HAP-1 (cell line): ENCODE results near the gene SLC37A4.
A peak's percentile ranks its signal among the peaks of the same experiment; 100 is the strongest.
"Not testable (repeated sequence)": the region's sequence is repeated elsewhere in the genome, so short reads cannot be mapped to it uniquely, and the experiment has no call there.

ENCODE experiments used
- DNase-seq, 2 experiments: peaks; one replicate each; pipeline ENCODE4 v3.0.0-alpha.2; 2016 to 2020; ENCODE audit warnings: low spot score in 2 of 2
- H3K27me3 ChIP-seq: fragments of 250-450 bp; sonication (Bioruptor Pico); 2 replicates; pipeline ENCODE4 v1.5.1; 2020; ENCODE audit warnings: low read depth, mild to moderate bottlenecking, moderate library complexity
- H3K36me3 ChIP-seq: fragments of 250-450 bp; sonication (Bioruptor Pico); replicated peaks from 2 replicates; pipeline ENCODE4 v1.5.1; 2020; ENCODE audit warnings: mild to moderate bottlenecking
- H3K4me1 ChIP-seq: fragments of 250-450 bp; sonication (Bioruptor Pico); 2 replicates; pipeline ENCODE4 v1.5.1; 2020; ENCODE audit warnings: mild to moderate bottlenecking
- H3K4me3 ChIP-seq: fragments of 250-450 bp; sonication (Bioruptor Pico); 2 replicates; pipeline ENCODE4 v1.5.1; 2020; ENCODE audit warnings: mild to moderate bottlenecking, moderate library complexity
- H3K9me3 ChIP-seq: fragments of 250-450 bp; sonication (Bioruptor Pico); 2 replicates; pipeline ENCODE4 v1.5.1; 2020; ENCODE audit warnings: mild to moderate bottlenecking, moderate library complexity
- in situ Hi-C: fragments of 300-500 bp; cut with MboI; formaldehyde crosslinking; loops from 3 replicates; pipeline ENCODE4 v1.14.3; 2020; ENCODE audit warnings: low sequenced_read_pairs, inconsistent platforms, mixed read lengths

SLC37A4 gene

GRCh38 chr11:118996926-118997626 is 33.6 kb downstream of the SLC37A4 start:
- Histone ChIP-seq H3K4me3 (peak overlapping the region; percentile 89), H3K27me3 (no peaks in the 10 kb centered on the region), H3K36me3 (peaks cover 40% of the 10 kb centered on the region), H3K4me1 (peaks cover 19% of the 10 kb centered on the region), H3K9me3 (0 out of 2 replicates have a peak, but pooled peaks cover 3% of the 10 kb centered on the region)
- in situ Hi-C loops = no loop called here
- DNase-seq = peak; percentile 32 to 43

- H3K27me3 ChIP-seq, DNase-seq, H3K4me3 ChIP-seq, H3K9me3 ChIP-seq, in situ Hi-C loops, H3K4me1 ChIP-seq: not testable (repeated sequence)
- H3K36me3 ChIP-seq = peaks cover 11% of the 10 kb centered on the region; the same call in 1 of the 2 replicates
Observed at GRCh38 chr11:118991486-118992038, 39.1 kb downstream of the SLC37A4 start.

DNA sequence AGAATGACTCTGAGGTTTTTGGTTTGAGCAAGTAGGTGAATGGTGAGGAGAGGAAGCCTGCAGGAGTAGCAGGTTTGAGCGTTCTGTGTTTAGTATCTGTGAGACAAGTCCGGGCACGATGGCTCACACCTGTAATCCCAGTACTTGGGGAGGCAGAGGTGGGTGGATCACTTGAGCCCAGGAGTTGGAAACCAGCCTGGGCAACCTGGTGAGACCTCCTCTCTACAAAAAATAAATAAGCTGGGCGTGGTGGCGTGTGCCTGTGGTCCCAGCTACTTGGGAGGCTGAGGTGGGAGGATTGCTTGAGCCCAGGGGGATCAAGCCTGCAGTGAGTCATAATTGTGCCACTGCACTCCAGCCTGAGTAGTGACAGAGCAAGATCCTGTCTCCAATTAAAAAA is 42.4 kb downstream of the SLC37A4 start:
- Histone ChIP-seq H3K4me1 (no peaks in the 10 kb centered on the region), H3K27me3 (no peaks in the 10 kb centered on the region), H3K36me3 (no peaks in the 10 kb centered on the region; the same call in 1 of the 2 replicates), H3K4me3 (no peak overlapping the region), H3K9me3 (0 out of 2 replicates have a peak, but pooled peaks cover 3% of the 10 kb centered on the region)
- no peak for DNase-seq
- in situ Hi-C loops = no loop called here

DNA sequence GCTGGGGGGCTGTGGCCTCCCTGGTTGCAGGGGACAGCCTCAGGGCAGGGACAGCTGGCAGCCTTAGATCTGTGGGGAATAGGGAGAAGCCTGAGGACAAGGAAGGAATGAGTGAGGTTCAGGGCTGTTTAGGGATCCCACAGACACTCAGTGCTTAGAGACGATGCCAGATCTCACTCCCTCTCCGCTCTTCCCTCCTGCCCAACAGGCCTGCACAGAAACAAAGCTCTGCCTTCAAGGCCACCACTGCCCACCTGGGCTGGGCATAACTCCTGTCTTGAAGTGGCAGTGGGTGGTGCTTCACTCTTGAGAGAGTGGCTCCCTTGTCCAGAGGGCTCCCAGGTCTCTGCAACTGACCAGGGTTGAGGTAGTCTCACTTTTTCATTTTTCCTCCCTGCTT is 45.9 kb downstream of the SLC37A4 start:
- Histone ChIP-seq H3K27me3 (no peaks in the 10 kb centered on the region), H3K4me3 (no peak overlapping the region), H3K9me3 (no peaks in the 10 kb centered on the region), H3K4me1 (no peaks in the 10 kb centered on the region), H3K36me3 (no peaks in the 10 kb centered on the region)
- in situ Hi-C loops = no loop called here
- DNase-seq = no peak

DNA sequence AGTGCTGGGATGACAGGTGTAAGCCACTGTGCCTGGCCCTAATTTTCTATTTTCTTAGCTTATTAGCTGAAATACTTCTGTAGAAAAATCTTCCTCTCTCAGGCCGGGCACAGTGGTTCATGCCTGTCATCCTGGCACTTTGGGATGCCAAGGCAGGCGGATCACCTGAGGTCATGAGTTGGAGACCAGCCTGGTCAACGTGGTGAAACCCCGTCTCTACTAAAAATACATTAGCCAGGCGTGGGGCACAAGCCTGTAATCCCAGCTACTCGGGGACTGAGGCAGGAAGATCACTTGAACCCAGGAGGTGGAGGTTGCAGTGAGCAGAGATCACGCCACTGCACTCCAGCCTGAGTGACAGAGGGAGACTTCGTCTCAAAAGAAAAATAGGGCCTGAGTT is 46.3 kb downstream of the SLC37A4 start:
- H3K4me3 ChIP-seq, H3K27me3 ChIP-seq, H3K9me3 ChIP-seq, H3K36me3 ChIP-seq, H3K4me1 ChIP-seq, DNase-seq, in situ Hi-C loops: not testable (repeated sequence)

DNA sequence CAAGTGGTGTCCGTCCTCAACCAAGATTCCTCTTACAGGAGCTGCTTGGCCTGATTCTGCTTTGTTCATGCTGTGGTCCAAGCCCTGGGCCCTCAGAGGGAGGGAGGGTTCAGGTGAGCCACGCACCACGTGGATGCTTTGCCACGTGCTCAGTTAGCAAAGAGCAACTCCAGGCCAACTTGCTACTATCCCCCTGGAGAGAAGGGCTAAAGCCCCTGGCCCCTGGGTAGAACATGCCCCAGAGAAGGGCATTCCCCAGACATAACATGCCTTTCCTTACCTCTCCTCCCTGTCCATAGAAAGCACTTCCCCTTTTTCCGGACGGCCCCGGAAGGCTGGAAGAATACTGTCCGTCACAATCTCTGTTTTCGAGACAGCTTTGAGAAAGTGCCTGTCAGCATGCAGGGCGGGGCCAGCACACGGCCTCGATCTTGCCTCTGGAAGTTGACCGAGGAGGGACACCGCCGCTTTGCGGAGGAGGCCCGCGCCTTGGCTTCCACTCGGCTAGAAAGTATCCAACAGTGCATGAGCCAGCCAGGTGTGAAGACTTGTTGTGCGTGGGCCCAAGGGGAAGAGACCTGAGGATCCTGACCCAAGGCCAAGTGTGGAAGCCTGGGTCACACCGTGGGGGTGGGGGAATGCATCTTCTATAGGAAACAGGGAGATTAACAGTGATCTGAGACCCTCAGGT is 50.3 kb downstream of the SLC37A4 start:
- Histone ChIP-seq H3K36me3 (no peaks in the 10 kb centered on the region), H3K27me3 (no peaks in the 10 kb centered on the region), H3K4me3 (no peak overlapping the region), H3K9me3 (no peaks in the 10 kb centered on the region), H3K4me1 (no peaks in the 10 kb centered on the region)
- in situ Hi-C loops = no loop called here
- DNase-seq = peak in 1 of 2 experiments; percentile 18

- DNase-seq = no peak
- no peak overlapping the region for H3K4me3 ChIP-seq
- H3K4me1 ChIP-seq = no peaks in the 10 kb centered on the region
- H3K36me3 ChIP-seq = no peaks in the 10 kb centered on the region
- H3K9me3 ChIP-seq = no peaks in the 10 kb centered on the region
- no peaks in the 10 kb centered on the region for H3K27me3 ChIP-seq
- in situ Hi-C loops = no loop called here
Observed at GRCh38 chr11:118979434-118979833, 51.2 kb downstream of the SLC37A4 start.

DNA sequence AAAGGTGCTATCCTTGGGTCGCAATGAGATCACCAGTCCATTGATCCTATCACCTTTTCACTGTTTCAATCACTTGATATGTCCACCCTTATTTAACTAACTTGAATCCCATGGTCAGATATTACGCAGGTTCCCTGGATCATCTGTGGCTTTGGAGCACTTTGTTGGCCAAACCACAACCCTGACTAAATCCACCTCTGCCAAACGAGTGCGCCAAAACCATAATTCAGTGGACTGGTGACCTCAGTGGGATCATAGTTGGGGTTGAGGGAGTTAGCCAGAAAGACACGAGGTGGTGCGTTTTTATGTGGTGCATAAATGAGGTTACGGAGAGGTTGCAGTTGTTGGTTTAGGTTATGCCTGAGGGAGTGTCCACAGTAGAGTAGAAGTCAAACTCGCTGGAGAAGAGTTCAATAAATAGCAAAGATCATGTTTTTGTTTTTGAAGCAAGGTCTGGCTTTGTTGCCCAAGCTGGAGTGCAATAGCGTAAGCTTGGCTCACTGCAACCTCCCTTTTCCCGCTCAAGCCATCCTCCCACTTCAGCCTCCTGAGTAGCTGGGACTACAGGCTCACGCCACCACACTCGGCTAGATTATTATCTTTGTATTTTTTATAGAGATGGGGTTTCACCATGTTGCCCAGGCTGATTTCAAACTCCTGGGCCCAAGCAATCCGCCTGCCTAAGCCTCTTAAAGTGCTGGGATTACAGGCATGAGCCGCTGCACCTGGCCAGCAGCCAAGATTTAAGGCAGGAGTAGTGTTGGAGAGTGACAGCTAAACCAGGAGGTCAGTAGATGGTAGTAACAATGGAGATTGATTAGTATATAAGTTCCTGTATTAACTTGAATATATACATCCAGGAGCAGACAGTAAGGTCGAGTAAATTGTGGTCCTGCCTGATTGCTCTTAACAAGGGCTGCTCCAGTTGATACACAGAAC is 54.6 kb downstream of the SLC37A4 start:
- H3K9me3 ChIP-seq = no peaks in the 10 kb centered on the region
- H3K4me1 ChIP-seq = no peaks in the 10 kb centered on the region
- no peaks in the 10 kb centered on the region for H3K27me3 ChIP-seq
- DNase-seq = peak; percentile 29 to 71
- H3K36me3 ChIP-seq = no peaks in the 10 kb centered on the region
- H3K4me3 ChIP-seq = no peak overlapping the region
- in situ Hi-C loops = no loop called here
